Raji (cell line): Measurements from ENCODE around the gene OR6K6.

Source experiments
- POLR2A ChIP-seq: IDR thresholded peaks from 2 replicates; pipeline ENCODE4 v1.6.1; 2011; ENCODE audit warnings: low read depth, low read length, control low read depth; ENCODE audit not compliant: insufficient read depth

OR6K6 gene

GRCh38 chr1:158793604-158794003 lies 39.1 kb downstream of the OR6K6 start:
- no peak for TF ChIP-seq POLR2A

- no peak for TF ChIP-seq POLR2A
Measured at GRCh38 chr1:158794247-158794646, 39.7 kb downstream of the OR6K6 start.

- no peak for TF ChIP-seq POLR2A
Measured at GRCh38 chr1:158798531-158798930, 44.0 kb downstream of the OR6K6 start.

- no peak for TF ChIP-seq POLR2A
Measured at GRCh38 chr1:158799689-158800088, 45.2 kb downstream of the OR6K6 start.

DNA sequence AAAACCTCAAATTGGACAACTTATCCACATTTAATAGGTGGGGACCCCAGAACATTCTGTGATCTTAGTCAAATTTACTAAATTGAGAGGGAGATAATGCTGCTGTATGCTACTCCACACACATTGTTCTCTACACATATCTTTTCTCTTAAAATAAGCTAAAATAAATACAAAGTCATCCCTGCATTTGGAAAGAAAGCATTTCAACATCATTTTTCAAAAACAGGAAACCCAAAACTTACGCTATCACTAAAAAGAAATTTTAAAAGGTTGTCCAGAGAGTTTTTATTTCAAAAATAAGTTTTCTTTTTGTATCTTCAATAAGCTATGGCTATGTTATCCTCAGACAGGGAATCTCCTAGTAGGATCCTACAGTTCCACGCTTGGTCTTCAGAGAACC lies 46.0 kb downstream of the OR6K6 start:
- TF ChIP-seq POLR2A = no peak

GRCh38 chr1:158801396-158801795 lies 46.9 kb downstream of the OR6K6 start:
- TF ChIP-seq POLR2A = no peak

GRCh38 chr1:158803678-158804077 lies 49.2 kb downstream of the OR6K6 start:
- no peak for TF ChIP-seq POLR2A
